Endothelial cell of umbilical vein (primary cell): ENCODE data around the gene SUGP1.

ENCODE experiments used
- CTCF ChIP-seq, 2 donors: IDR thresholded peaks; 1 replicate in 1 of 2; 2 replicates in 1 of 2; pipeline ENCODE4 v1.5.1; 2011; ENCODE audit warnings: low read length in 2 of 2, mild to moderate bottlenecking in 2 of 2, moderate library complexity in 2 of 2, control low read depth in 1 of 2, inconsistent platforms in 1 of 2, low read depth in 1 of 2; ENCODE audit not compliant: insufficient read depth in 1 of 2; ENCODE audit errors: extremely low read depth in 1 of 2
- EZH2 ChIP-seq: IDR thresholded peaks from 2 replicates; pipeline ENCODE4 v1.6.1; 2012; ENCODE audit warnings: borderline replicate concordance, low read depth, mild to moderate bottlenecking, moderate library complexity, low read length, inconsistent platforms; ENCODE audit not compliant: severe bottlenecking
- FOS ChIP-seq: IDR thresholded peaks from 2 replicates; pipeline ENCODE4 v1.6.1; 2011; ENCODE audit warnings: mild to moderate bottlenecking, low read length, moderate library complexity, borderline replicate concordance; ENCODE audit not compliant: insufficient read depth
- MAX ChIP-seq: IDR thresholded peaks from 2 replicates; pipeline ENCODE4 v1.6.1; 2011; ENCODE audit not compliant: insufficient read depth, insufficient read length
- POLR2A ChIP-seq: IDR thresholded peaks from 2 replicates; pipeline ENCODE4 v1.6.1; 2012; ENCODE audit warnings: low read depth, mild to moderate bottlenecking, control low read depth, low read length
- POLR2AphosphoS5 ChIP-seq: IDR thresholded peaks from 2 replicates; pipeline ENCODE4 v1.6.1; 2012; ENCODE audit warnings: low read depth, mild to moderate bottlenecking, control low read depth, low read length, moderate library complexity; ENCODE audit not compliant: insufficient read depth

- TF ChIP-seq POLR2AphosphoS5 (no peak), CTCF (IDR thresholded peaks at IDR 0.05; ENCODE audit: extremely low read depth in 1 of 2, insufficient read depth in 1 of 2, low read depth in 1 of 2, low read length in 2 of 2) (no peak), EZH2 (no peak), FOS (no peak), POLR2A (no peak), MAX (no peak)
Observed at GRCh38 chr19:19300613-19301012, 19.7 kb downstream of the SUGP1 start.
